COLO829 (cell line): Measurements from ENCODE around the gene NPR1.
"Not testable (repeated sequence)": the region's sequence is repeated elsewhere in the genome, so short reads cannot be mapped to it uniquely, and the experiment has no call there.

Experiments
- DNase-seq: peaks from one replicate; pipeline ENCODE4 v3.0.0; 2012; ENCODE audit warnings: low spot score

The NPR1 gene

DNA sequence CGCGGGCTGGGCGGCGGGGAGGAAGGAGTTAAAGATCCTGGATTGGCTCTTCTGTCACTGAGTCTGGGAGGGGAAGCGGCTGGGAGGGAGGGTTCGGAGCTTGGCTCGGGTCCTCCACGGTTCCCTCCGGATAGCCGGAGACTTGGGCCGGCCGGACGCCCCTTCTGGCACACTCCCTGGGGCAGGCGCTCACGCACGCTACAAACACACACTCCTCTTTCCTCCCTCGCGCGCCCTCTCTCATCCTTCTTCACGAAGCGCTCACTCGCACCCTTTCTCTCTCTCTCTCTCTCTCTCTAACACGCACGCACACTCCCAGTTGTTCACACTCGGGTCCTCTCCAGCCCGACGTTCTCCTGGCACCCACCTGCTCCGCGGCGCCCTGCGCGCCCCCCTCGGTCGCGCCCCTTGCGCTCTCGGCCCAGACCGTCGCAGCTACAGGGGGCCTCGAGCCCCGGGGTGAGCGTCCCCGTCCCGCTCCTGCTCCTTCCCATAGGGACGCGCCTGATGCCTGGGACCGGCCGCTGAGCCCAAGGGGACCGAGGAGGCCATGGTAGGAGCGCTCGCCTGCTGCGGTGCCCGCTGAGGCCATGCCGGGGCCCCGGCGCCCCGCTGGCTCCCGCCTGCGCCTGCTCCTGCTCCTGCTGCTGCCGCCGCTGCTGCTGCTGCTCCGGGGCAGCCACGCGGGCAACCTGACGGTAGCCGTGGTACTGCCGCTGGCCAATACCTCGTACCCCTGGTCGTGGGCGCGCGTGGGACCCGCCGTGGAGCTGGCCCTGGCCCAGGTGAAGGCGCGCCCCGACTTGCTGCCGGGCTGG, at the start of gene NPR1:
TSS of gene NPR1 (plus strand) at position 170 of the 818 bp plus-strand sequence. CDS start at position 591, 421 bp downstream.
- peak; percentile 28 for DNase-seq

DNA sequence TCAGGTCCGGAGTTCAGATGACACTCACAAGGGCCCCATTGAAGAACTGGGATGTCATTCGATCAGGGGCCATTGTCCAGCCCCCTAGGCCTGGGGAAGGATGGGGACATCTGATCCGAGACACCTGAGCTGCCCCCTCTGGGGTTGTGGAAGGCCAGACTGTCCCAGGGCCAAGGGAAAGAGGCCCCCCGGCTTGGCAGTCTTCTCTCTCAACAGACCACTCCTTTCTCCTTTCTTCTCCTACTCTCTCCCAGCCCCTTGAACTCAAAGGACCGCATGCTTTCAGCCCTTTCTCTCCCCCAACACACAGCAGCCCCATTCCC, 49.2 kb upstream of the NPR1 start:
- DNase-seq: no peak

DNA sequence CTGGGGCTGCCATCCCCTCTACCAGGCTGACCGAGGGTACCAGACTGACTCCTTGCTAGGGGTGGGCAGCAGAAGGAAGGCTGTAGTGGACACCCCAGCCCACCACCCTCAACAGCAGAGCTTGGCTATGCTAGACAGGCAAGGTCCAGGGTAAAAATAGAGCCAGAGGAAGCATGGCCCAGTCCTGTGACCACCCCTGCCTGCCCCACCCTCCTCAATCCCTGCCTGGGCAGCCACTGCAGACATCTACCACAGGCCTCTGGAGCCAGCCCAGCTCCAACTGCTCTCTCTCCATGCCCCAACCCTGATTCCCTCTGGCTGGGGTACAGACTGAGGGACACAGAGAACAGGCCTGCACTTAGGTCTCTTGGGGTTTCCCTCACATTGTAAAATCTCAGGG, 48.5 kb upstream of the NPR1 start:
- DNase-seq: no peak

DNA sequence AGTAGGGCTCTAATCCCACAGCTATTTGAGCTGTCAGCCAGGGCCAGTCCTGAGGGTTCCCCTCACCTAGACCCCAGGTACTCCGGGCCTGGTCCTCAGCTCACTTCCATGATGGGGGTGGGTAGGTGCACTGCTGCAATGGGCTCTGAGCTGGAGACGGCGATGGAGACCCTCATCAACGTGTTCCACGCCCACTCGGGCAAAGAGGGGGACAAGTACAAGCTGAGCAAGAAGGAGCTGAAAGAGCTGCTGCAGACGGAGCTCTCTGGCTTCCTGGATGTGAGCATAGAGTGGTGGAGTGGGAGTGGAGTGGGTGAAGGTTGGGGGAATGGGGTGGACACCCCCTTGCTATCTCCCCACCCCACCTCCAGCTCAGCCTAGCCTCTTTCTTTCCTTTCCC, 48.1 kb upstream of the NPR1 start:
- no peak for DNase-seq

DNA sequence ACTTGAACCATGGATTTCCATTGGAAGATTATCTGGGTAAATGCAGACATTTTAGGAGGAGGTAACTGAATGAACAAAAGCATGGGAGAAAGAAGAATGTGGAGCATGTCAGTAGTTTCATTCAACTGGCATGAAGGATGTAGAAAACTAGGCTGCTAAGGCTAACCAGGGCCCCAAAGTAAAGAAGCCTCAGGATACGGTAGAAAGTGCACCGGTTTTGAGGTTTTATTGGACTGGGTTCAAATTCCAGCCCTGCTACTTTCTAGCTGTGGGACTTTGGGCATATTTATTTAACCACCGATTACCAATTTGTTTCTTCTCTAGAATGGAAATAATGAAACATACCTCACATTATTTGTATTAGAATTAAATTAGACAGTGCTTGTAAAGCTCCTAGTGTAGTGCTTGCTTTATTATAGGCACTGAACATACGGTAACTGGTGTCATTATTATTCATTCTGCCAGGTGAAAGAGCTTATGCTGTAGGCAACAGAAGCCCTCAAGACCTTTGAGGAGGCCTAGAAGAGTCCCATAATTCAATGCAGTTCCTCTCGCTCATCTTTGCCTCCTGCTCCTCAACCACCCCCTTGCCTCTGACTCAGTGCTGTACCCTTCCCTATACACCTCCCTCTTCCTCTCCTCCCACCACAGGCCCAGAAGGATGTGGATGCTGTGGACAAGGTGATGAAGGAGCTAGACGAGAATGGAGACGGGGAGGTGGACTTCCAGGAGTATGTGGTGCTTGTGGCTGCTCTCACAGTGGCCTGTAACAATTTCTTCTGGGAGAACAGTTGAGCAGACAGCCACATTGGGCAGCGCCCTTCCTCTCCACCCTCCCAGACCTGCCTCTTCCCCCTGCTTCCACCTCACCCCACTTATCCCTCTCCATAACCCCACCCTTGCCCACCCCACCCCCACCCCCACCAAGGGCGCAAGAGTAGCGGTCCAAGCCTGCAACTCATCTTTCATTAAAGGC, 47.2 kb upstream of the NPR1 start:
- DNase-seq: no peak

DNA sequence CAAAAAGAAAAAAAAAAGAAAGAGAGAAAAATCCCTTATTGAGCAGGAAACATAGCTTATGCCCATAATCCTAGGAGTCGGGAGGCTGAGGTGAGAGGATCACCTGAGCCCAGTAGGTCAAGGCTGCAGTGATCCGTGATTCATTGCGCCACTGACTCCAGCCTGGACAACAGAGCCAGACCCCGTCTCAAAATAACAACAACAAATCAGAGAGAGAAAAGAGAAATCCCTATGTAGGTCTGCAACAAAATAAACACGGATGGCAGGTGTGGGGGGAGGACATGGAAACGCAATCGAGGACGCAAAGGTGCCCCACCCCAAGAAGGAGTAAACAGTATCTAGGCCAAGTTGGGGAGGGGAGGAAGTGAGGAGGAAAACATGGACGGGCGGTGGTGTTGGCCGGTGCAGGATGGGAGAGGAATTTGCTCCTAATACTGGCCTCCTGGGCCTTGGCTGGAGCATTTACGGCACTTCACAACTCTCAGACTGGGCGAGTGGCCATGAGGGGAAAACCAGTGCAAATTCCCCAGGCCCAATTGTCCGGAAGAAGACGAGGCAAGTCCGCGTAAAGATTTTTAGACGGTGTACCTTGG, 45.2 kb upstream of the NPR1 start:
- no peak for DNase-seq

DNA sequence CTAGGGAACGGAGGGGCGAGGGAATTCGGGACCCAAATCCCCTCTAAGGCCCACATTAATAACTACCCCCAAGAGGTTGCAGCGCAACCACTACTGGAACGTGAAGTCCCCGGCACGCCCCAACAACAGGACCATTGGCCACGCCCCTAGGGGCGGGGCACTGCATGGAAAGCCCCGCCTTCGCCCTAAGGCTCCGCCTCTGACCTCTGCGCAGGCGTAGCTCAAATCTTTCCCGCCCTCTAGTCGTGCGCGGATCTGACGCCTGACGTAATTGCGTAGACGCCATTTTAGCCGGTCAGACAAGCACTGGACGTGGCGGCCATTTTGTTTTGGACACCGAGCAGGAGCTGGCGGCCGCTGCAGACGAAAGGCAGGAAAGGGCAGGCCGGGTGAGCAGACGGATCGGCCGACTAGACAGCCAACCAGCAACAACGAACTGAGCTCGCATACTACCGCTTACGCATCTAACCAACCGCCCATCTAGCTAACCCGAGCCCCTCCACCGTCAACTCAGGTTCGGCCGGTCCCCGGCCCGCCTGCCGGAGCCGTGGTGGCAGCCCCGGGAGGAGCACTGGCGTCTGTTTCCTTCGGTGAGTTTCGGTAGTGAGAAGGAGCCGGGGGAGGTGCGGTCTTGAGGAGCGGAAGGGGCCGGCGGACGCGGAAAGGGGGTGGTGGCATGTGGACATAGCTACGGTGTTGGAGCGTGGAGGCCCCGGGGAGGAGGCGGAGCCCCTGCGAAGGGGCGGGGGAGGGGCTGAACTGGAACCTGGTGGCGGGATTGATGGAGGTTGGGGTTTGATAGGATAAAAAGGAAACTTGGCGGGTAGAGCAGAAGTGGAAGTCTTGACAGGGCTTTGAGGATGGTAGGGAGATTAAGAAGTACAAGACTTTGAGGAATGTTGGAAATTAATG, 44.5 kb upstream of the NPR1 start, which contains the start of gene CHTOP:
TSS of gene CHTOP (plus strand) at position 313 of the 912 bp plus-strand sequence. CDS start 2,523 bp downstream, outside the sequence.
- peak; percentile 100 for DNase-seq

DNA sequence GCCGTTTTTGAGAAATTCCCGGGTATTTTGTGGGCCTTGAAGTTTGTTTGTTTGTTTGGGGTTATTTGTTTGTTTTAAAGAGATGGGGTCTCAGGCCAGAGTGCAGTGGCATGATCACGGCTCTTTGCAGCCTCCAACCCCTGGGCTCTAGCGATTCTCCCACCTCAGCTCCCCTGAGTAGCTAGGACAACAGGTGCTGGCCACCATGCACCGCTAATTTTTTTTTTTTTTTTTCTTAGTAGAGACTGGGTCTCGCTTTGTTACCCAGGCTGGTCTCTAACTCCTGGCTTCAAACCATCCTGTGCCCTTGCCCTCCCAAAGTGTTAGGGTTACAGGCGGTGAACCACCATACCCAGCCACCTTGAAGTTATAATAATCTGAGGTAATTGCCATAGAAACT, 42.6 kb upstream of the NPR1 start:
- no peak for DNase-seq

DNA sequence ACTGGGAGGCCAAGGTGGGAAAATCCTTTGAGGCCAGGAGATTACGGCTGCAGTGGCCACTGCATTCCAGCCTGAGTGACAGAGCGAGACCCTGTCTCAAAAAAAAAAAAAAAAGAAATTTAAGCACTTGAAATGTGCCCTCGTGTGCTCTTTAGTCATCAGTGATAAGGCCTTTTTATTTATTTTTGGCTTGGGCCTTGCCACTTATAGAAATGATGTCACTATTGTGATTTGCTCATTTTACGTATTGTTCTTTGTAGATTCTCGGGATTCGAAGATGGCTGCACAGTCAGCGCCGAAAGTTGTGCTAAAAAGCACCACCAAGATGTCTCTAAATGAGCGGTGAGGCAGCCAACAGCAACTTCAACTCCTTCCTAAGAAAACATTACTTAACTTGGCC, 42.2 kb upstream of the NPR1 start:
- DNase-seq: no peak

DNA sequence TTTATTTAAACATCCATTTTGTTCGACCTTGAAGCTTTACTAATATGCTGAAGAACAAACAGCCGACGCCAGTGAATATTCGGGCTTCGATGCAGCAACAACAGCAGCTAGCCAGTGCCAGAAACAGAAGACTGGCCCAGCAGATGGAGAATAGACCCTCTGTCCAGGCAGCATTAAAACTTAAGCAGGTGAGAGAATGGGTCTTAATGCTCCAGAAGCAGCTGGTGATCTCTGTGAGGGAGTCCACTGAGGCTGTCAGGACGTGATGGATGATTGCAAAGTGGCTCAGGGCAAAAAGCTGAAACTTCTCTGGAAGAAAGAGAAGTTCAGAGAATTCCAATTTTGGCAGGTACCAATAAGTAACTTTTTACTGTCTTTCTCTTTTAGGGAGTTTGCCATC, 40.2 kb upstream of the NPR1 start:
- no peak for DNase-seq

DNA sequence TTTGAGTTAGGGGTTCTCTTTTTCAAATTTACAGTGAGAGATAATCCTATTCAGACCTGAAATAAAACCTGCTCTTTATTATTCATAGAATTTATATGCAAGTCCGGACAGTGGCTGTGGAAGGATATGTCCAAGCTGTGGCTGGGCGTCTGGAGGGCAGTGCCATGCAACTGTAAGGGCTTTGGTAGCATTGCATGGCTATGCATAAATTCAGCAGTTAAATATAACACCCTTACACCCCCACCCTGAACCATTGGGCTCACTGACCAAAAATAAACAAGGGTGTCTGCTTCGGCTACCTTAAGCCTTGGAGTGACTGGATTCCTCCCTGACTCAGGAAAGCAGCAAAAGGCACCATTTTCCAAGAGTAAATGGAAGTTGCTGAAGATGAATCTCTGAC, 39.2 kb upstream of the NPR1 start:
- DNase-seq: no peak

DNA sequence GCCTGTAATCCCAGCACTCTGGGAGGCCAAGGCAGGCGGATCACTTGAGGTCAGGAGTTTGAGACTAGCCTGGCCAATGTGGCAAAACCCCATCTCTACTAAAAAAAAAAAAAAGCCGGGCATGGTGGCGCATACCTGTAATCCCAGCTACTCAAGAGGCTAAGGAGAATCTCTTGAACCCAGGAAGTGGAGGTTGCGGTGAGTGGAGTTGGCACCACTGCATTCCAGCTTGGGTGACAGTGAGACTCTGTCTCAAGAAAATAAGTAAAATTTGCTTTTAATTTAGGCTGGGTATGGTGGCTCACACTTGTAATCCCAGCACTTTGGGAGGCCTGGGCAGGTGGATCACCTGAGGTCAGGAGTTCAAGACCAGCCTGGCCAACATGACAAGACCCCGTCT, 38.3 kb upstream of the NPR1 start:
- not testable (repeated sequence) for DNase-seq

DNA sequence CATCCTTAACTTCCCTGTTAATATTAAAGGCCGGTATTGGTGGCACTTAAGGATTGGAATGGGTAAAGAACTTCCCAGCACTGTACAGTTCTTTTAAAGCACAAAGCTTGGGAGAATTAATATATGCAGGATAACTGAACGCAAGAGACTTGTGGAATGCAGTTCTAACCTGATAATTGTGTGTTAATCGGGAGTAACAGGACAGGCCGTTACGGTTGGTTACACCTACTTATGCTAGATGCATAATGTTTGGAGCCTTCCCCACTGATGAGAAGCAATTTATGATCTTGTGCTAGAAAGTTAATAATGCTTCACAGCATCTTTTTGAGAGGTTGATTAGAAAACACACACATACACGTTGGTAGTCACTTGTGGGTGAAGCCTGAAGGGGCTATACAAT, 37.6 kb upstream of the NPR1 start:
- no peak for DNase-seq

DNA sequence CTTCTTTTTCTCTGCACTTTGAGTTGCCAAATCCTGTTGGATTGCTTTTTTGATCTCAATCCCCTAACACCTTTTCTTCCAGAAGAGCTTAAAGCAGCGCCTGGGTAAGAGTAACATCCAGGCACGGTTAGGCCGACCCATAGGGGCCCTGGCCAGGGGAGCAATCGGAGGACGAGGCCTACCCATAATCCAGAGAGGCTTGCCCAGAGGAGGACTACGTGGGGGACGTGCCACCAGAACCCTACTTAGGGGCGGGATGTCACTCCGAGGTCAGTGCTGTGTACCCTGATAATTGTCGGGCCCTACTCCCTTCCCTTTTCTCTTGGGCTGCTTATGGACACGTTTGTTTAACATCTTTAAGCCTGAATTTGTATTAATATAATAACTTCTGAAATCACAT, 36.3 kb upstream of the NPR1 start:
- no peak for DNase-seq

DNA sequence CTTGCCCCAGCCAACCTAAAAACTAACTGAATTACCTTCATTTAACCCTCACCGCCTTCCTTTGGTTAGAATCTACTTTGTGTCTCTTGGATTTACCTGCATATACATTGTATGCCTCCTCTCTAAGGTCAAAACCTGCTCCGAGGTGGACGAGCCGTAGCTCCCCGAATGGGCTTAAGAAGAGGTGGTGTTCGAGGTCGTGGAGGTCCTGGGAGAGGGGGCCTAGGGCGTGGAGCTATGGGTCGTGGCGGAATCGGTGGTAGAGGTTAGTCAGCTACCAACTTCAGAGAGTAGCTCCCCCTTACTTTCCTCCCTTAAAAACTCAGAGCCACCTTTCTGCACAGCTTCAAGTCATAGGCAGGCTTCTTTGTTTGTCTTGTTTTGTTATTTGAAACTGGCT, 35.4 kb upstream of the NPR1 start:
- no peak for DNase-seq

DNA sequence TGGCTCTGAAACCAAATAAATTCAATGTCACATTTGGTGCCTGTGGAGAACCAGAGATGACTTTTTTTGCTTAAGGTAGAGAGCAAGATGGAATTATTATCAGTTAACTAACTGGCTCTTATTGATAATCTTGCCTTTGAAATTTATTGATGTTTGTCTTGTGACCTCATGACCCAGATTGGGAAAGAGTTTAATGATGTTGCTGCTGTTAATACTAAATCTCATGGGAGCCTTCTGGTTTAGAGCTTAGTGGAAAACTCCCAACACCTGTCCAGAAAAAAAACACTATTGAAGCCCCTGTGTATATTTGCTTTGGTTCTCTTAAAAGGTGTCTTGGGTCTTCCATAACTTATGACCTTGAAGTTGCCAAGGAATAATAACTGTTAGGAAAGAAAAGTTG, 34.7 kb upstream of the NPR1 start:
- DNase-seq: no peak

DNA sequence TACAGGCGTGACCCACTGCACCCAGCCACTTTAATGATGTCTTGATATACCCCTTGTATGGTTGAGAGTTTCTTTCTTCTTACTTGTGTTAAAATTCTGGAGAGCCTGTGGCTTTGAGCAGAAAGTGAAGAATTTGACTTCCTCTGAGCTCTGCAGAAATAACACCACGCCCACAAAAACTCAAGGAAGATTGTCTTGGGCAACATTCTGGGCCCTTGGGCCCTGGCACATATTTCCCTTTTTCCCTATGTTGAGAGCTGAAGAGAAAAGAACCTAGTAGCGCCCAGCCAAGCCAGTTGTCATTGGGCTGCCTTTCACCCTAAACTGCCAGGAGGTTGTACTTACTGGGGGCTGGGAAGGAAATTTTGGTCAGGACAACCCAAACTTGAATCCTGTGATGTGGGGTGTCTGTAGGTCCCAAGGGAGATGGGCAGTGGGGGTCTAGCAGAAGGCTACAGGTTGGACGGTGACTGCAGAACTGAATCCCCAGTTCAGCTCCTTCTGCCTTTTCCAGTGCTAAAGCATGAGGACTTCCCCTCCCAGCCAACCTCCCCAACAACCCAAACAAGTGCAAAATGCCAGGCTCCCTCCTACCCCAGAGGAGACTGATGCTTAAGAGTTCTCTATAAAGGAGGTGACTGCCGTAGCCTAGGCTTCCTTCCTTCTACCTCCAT, 31.7 kb upstream of the NPR1 start:
- no peak for DNase-seq

DNA sequence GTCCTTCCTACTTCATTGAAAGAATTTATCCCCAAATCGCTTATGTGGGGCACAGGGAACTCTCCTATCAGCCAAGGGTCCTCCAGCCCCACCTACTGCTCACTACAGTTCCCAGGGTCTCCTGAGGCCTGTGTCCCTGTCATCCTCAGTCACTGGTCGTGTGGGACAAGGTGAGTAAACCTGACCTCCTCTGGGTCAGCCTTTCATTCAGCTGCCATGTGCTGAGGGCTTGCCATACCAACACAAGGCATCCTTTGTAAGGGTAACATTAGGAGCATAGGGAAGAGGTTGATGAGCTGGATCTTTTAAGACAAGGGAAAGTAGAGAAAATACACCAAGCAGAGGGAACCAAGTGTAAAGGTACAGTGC, 31.2 kb upstream of the NPR1 start:
- DNase-seq: peak; percentile 72

DNA sequence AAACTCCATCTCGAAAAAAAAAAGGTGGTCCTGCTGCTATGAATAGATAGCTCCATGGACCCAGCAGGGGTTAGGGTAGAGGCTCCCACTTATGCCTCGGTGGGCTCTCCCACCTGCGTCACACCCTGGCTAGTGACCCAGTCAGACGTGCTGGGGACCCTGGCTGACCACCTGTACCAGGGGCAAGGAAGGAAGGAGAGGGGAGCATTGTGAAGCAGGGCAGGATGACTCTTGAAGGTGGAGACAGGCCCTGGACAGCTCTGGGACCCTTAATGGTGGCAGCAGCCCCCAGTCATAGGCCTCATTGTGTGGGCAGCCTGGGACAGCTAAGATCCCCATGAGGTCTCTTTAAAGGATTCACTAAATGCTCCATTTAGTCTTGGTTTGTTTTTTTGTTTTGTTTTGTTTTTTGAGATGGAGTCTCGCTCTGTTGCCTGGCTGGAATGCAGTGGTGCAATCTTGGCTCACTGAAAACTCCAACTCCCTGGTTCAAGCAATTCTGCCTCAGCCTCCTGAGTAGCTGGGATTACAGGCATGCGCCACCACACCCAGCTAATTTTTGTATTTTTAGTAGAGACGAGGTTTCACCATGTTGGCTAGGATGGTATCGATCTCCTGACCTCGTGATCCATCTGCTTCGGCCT, 30.4 kb upstream of the NPR1 start:
- DNase-seq: no peak

DNA sequence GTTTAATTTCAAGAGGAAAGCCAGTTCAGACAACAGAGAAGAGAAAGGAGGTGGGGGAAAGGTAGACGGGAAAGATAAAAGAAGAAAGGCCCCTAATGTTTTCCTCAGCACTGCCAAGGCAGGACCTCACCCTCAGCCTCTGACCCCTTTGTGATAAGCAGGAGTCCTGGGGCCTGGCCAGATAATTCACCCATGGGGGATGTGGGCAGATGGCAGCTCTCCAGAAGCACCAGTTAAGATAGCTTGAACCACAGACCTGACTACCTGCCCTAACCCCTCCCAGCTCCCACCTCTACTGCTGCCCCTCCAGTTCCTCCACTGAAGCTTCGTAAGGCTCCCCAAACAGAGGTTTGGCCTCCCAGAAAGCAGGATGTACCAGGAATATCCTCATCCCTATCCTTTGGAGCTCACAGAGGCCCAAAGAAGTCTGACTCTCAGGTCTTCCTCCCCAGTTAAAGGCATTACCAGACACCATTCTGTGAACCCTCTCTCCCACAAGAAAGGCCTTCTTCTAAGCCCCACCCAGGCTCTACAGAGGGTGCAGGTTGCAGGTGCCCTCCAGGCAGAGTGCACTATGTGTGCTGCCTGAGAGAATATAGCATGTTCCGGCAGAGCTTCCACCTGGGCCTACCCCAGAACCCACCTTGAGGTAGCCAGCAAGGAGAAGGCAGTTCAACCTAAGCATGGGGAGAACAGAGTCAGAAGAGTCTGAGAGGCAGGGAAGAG, 29.2 kb upstream of the NPR1 start:
- no peak for DNase-seq
